HTR-8/SVneo (cell line): ENCODE measurements around the gene TMEM30B.

Experiments
- DNase-seq: peaks from one replicate; pipeline ENCODE4 v3.0.0; 2011; ENCODE audit warnings: low spot score, mixed read lengths; ENCODE audit not compliant: insufficient read length
- FAIRE-seq: peaks from 2 replicates; lab custom pipeline; 2011; peaks lifted over from hg19 to GRCh38; lab: Jason Lieb, UNC

The TMEM30B gene

DNA sequence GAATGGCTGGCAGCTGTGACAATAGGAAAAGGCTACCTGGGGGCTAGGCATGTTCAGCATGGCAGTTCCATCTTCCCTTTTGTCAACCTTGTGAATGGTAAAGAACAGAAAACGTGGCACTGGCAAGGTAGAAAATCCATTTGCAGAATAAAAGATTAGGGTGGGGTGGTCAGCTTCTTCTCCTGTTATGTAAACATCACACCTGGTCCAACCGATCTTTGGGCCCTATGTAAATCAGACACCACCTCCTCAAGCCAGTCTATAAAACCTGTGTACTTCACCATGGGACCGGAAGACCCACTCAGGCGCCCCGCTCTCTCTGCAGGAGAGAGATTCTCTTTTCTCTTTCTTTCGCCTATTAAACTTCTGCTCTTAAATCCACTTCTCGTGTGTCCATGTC lies 19.6 kb upstream of the TMEM30B start:
- DNase-seq (no peak), FAIRE-seq (peak; percentile 90)

DNA sequence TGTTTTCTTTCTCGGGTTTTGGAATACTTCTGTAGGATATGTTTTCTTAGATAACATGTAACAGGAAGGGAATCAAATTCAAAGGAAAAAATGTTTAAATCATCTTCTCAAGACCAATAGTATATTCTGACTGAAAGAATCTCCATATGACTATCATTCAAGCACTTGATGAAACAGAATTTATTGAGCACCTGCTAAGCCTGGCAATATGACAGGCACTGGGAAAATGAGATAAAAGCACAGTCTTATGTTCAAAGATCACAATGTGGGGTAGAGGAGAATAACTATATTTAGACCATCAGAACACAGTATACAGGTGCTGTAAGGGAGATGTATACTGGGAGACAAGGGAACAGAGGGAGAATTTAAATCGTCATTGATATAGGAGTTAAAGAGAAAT lies 19.1 kb upstream of the TMEM30B start:
- FAIRE-seq (no peak), DNase-seq (no peak)

DNA sequence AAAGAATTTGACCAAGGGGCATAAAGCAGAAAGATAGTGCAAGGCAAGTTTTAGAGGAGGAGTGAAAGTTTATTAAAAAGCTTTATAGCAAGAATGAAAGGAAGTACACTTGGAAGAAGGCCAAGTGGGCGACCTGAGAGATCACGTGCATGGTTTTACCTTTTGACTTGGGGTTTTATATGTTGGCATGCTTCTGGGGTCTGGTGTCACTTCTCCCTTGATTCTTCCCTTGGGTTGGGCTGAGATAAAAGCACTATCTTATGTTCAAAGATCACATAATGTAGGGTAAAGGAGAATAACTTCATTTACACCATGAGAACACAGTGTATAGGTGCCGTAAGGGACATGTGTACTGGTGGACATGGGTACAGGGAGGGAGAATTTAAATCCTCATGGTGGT lies 17.7 kb upstream of the TMEM30B start:
- DNase-seq = no peak
- no peak for FAIRE-seq

DNA sequence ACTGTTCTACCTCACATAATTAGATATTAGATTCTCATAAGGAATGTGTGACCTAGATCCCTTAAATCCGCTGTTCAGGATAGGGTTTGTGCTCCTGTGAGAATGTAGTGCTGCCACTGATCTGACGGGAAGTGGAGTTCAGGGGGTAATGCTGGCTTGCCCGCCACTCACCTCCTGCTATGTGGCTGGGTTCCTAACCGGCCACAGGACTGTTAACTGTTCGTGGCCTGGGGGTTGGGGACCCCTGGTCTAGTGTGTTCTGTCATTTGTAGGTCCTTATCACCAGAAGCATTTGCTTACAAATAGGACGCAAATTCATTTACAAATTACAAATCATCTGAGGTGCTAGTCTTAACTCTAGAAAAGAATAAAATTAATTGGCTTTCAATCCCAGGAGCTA lies 16.4 kb upstream of the TMEM30B start:
- FAIRE-seq = peak; percentile 97

DNA sequence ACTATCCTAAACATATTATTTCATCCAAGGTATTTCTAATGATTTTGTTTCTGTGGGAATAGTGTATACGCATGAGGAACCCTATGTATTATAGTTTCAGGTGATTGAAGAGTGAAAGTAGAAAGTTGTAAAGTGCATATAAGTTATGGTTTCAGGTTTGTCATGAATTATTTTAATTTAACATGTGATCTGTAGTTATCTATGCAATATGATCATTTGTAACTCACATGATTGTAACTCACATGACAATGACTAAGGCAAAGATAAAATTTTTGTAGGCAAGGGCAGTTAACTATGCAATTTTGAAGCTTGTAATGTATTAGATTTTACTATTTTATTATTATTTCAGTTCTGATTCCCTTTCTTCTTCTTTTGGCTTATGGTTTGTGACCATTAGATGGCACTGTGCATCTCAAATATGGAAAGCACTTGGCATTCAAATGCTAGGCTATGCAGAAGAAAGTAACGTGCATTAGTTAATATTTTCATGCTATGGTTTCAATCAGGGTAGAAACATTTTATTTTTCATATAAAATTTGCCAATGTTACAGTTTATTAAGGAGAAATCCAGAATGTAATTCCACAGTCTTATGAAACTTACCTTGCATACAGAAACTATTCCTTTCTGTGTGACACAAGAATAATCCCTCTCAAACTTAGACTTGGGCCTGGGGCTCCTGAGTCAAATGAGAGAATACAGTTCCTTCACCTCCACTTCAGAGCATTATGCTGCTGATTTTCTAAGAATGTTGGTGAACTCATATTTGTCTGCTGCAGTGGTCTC lies 15.8 kb upstream of the TMEM30B start:
- no peak for FAIRE-seq

More for the DNA sequence above, 16.4 kb upstream of the TMEM30B start:
- no peak for DNase-seq

DNA sequence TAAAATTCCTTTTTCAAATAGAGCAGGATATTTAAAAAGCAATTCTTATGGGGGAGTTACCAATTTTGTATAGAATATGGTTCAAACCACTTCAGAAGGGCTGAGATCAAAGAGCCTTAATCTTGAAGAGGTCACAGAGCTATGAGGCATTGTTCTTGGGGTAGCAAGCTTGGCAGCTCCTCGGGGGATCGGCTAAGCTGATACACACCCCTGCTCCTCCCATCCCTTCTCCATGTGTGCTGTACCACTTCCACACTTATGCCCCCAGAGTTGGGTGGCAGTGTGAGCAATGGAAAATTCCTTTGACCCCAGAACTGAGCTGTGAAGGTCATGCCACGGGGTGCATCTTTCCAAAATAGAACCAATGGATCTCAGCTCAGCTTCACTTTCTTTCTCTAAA lies 15.0 kb upstream of the TMEM30B start:
- DNase-seq (no peak), FAIRE-seq (no peak)

More for the DNA sequence above, 15.8 kb upstream of the TMEM30B start:
- peak; percentile 81 for DNase-seq

DNA sequence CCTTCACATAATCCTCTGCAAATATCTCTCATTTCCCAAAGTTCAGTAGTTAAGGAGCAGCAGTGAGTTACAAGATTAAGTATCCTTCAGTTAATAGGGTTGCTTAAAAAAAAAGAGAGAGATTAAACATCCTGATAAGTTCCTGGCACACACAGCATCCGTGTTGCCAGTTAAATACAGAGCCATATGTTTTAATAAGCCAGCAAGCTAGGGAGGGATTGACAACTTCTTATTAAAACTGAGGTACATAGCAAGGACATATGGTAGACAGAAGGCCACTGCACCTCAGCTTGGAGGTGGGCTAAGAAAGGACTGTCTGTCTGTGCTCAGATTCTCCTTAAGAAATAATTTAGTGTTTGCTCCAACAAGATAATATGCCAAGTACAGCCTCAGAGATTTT lies 9.6 kb upstream of the TMEM30B start:
- FAIRE-seq = peak; percentile 67
- DNase-seq = no peak

DNA sequence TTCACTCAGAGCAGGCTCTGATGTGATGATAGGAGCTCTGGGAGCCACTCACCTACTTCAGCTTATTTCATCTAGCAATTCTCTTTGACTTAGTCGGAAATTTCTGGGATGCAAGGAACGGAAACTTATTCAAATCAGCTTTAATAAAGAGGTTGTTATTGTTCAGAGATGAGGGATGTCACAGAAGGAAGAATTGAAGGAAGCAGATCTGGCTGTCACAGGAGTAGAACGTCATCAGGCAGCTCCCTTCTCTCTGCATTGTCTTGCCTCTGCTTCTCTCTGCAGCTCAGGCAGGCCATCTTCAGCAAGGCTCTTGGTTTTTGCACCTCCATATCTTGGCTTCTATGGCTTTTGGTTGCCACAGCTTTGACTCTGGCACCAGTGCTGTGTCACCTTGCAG lies 7.6 kb upstream of the TMEM30B start:
- FAIRE-seq = peak; percentile 94
- no peak for DNase-seq

DNA sequence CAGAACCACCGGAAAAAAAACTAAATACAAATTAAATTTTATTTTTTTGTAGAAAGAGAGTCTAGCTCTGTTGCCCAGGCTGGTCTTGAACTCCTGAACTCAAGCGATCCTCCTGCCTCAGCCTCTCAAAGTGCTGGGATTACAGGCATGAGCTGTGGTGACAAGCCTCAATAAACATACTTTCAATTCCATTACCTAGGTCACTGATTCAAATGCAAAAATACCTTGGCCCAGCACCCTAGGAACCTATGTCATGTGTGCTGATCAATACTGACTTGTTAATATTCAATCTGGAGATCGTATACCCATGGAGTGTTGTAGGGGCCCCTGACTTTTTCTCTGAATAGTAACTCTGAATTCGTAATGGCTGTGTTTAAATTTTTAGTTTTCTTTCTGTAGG lies 7.1 kb upstream of the TMEM30B start:
- FAIRE-seq (peak; percentile 73), DNase-seq (no peak)

DNA sequence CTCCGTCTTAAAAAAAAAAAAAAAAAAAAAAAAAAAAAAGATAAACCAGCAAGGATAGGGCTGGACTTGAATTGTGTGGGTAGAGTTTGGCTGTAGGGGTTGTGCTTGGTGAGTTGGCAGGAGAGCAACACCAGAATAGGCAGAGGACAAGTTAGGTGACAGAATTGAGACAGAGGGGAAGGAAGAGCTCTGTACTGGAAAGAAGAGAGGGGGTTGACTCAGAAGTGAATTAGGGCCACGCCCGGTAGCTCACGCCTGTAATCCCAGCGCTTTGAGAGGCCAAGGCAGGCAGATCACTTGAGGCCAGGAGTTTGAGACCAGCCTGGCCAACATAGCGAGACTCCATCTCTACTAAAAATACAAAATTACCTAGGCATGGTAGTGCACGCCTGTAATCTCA lies 6.1 kb upstream of the TMEM30B start:
- FAIRE-seq (no peak), DNase-seq (no peak)

DNA sequence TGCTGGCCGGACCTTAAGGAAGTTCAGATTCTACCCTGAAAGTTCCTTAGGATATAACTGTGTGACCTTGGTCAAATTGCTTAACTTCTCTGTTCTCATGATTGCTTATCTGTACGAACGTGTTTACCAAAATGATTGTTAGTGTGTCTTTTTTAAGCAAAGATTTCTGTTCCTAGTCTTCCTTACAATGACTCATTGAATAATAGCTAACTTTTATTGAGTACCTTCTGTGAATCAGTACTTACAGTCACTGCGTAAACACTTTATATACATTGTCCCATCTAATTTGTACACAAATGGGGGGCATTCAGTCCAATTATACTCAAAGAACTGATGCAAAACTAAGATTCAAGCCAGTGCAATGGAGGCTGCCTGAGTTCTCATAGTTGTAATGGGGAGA lies 4.2 kb upstream of the TMEM30B start:
- FAIRE-seq (no peak), DNase-seq (no peak)

DNA sequence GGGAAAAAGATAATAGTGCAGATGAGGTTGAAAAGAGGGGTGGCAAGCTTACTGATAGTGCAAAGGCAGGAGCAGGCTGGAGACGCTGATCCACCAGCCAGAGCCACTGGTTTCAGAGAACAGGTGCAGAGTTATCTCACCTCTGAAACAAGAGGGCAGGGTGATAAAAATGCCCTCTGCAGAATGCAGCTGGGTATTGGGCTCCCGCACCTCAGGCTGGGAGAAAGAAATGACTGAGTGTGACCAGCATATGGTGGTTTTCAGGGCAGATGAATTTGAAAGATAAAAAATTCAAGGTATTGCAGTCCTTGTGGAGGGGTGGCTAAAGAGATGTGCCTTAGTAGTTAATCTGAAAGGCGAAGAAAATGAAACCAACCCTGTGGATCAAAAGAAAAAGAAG lies 2.9 kb upstream of the TMEM30B start:
- no peak for FAIRE-seq
- DNase-seq = no peak

DNA sequence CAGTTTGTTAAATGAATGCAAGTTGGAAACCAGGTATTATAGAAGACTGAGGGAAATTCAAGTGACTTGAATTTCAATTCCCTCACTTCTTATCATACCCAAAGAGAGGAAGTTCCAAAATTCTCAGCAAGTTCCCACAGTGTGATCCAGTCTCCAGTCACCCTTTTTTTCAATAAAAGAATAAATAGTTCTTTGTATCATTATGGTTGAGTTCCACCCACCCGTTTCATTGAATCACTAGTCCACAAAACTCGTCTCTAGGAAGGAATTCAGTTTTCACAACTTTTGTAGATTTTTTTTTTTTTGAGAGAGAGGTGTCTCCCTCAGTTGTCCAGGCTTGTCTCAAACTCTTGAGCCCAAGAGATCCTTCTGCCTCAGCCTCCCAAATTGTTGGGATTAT lies 1.6 kb upstream of the TMEM30B start:
- DNase-seq = no peak
- no peak for FAIRE-seq

DNA sequence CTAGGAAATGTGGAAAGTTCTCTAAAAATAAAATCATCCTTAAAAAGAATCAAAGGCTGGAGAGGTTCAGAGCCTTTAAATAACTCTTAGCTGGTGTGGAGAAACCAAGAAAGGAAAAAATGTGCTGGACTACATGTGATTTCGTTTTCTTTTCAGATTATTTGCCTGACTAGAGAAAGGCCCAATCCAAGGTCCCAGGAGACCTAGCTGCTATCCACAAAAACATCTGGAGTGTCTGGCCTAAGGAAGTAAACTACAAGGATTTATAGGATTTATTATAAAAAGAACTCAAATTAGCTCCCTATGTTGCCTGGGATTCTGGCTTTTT lies 774 bp upstream of the TMEM30B start:
- FAIRE-seq = no peak

DNA sequence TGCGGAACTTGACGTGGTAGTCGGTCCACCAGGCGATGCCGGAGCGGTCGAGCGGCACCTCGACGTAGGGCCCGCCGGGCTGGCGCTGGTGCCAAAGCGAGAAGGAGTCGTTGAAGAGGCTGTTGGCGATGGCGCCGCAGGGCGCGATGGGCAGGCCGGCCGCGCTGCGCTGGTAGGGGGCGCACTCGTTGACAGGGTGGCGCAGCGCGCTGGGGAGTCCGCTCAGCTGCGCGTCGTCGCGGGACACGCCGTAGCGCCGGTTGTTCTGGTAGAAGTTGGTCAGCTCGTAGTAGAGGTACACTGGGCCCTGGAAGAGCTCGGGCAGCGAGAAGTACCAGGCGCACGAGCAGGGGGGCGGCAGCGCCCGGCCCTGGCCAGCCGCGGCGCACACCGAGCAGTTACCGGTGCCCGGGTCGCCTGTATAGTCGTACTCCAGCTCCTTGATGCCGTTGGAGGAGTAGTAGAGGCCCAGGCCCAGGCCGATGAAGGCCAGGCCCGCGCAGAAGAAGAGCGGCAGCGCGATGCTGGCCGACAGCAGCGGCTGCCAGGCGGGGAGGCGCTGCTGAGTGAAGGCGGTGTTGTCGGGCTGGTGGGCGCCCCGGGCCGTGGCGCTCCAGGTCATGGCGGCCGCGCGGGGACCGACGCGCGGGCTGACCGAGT lies 482 bp downstream of the TMEM30B start:
- DNase-seq (no peak), FAIRE-seq (peak; percentile 90)

More for the DNA sequence above, 774 bp upstream of the TMEM30B start:
- no peak for DNase-seq

DNA sequence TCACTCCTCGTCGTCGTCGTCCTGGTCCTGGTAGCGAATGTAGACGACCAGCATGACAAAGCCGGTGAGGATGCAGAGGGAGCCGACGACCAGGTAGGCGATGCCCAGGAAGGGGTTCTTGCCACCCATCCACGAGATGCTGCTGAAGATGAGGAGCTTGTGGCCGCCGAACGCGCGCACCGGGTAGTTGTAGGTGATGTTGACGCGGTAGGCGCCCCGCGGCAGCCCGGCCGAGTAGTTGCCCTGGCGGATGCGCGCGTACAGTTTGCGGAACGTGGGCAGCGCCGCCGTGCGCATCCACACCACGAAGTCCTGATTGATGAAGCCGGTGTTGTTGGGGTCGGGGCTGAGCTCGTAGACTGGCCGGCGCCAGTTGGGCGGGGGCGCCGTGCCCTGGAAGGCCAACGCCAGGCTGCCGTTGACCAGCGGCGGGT lies 1.0 kb downstream of the TMEM30B start:
- no peak for DNase-seq
- no peak for FAIRE-seq

DNA sequence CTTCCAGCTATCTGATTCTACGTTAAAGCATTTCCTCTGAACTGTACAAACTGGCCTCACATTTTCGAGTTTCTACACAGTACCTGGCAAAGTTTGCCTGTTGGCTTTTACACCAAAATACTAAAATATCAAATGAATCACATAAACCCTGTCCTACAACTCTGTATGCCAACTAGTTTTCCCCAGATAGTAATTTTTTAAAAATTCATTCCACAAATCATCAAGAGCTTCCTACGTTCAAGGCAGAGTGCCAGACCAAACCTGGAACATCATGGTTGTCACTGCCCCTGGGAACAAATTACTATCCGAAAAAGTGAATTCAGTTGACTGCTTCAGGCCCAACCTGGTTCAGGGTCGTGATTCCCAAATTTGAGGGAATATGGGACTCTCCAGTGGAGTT lies 2.1 kb downstream of the TMEM30B start:
- no peak for DNase-seq
- FAIRE-seq = peak; percentile 94

DNA sequence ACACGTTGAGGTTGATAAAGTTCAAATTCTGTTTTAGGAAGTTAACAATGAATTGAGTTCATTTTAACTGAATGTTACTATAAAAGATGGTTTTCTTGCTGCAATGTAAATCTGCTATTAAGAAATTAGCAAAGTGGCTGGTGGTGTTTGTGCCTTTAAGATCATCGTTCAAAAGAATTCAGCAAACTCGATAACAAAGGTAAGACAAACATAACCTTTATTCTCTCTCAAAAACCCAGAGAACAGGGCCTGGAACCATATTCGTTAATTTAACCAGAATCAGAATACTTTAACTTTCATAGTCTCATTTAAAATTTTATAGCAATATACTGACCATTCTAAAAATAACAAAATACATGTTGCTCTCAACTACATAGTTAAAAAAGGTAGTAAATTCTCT lies 3.4 kb downstream of the TMEM30B start:
- DNase-seq (no peak), FAIRE-seq (peak; percentile 89)

DNA sequence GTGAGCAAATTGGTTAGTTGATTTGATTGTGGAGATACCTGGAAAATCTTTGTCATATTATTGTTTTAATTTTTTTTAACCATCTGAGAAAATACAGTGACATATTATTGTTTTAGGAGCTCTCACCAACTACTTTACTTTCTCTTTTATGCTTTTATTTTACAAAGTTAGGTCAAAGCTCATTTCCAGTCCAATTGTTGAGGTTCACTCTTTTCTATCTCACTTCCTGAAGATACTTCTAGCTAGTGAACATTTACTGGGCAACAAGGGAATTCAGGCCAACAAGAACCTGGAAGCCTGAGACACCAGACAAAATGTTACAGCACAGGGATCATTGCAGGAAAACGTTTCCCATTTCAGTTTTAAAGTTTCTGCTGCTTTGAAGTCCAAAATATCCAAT lies 3.9 kb downstream of the TMEM30B start:
- FAIRE-seq = peak; percentile 86
- no peak for DNase-seq

DNA sequence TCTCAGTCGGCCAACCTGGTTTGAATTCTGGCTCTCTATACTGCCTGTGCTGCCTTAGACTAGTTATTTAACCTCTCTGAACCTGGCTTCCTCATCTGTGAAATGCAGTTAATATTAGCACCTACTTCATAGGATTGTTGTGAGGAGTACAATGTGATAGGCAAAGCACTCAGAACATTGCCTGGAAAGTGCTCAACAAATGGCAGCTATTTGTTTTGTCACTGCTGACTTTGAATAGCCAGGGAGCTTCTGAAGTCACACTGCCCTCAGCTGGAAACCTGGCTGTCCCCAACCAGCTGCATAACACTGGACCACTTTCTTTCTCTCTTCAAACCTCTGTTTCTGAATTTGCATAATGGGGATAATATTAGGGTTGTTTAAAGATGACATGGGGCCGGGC lies 9.6 kb downstream of the TMEM30B start:
- DNase-seq (no peak), FAIRE-seq (no peak)

DNA sequence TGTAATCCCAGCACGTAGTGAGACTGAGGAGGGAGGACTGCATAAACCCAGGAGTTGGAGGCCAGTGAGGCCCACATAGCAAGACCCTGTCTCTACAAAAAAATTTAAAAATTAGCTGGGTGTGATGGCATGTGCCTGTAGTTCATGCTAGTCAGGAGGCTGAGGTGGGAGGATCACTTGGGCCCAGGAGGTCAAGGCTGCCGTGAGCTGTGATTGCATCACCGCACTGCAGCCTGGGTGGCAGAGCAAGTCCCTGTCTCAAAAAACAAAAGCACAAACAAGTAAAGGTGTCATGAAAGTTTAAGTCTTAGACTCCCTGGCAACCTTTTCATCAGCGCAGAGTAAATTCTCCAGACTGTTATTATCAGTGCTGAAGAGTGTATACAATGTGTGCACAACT lies 10.4 kb downstream of the TMEM30B start:
- FAIRE-seq = peak; percentile 97
- DNase-seq = no peak
